Measurements from ENCODE around the gene OR2V2. TPM values are rescaled to one million over a fixed set of nuclear protein-coding genes. Genes with fewer than 3 reads are reported as not detected.

The OR2V2 gene
- polyA plus RNA-seq, 1 donor from 2014 or later, result not detected

DNA sequence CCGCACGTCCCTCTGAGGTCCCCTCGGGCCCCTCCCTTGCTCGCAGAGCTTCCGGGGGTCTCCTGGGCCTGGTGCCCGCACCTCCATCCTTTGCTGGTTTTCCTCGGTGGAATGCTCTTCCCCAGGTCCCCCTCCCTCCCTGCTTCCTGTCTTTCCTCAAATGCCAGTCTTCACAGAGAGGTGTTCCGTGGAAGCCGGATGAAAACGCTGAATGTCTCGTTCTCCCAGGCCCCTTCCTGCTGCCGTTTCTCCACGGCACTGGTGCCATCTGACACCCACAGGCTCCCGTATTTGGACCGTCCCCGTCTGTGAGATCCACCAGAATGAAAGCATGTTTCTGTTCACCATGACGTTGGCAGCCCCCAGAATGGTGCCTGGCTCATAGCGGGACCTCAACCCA is 20.5 kb upstream of the OR2V2 start:
- no peaks in the 10 kb centered on the region for H3F3A ChIP-seq (ENCODE audit: insufficient read depth, low read length, poor library complexity, severe bottlenecking)
- H3K36me3 ChIP-seq (ENCODE audit: insufficient read depth, low read length), result no peaks in the 10 kb centered on the region
- H3K9ac ChIP-seq (ENCODE audit: low read length), result no peak overlapping the region
- H3K27ac ChIP-seq (ENCODE audit: low read length), result no peak overlapping the region
- no peaks in the 10 kb centered on the region for H3K79me2 ChIP-seq (replicated peaks; ENCODE audit: insufficient read depth, low read length)
- no peaks in the 10 kb centered on the region for H3K27me3 ChIP-seq (ENCODE audit: insufficient read depth, low read depth, low read length)
- no peak for TF ChIP-seq EZH2 (IDR thresholded peaks at IDR 0.05; ENCODE audit: borderline replicate concordance, insufficient read depth, low read length, poor library complexity, severe bottlenecking)
- TF ChIP-seq, protein P1, sequence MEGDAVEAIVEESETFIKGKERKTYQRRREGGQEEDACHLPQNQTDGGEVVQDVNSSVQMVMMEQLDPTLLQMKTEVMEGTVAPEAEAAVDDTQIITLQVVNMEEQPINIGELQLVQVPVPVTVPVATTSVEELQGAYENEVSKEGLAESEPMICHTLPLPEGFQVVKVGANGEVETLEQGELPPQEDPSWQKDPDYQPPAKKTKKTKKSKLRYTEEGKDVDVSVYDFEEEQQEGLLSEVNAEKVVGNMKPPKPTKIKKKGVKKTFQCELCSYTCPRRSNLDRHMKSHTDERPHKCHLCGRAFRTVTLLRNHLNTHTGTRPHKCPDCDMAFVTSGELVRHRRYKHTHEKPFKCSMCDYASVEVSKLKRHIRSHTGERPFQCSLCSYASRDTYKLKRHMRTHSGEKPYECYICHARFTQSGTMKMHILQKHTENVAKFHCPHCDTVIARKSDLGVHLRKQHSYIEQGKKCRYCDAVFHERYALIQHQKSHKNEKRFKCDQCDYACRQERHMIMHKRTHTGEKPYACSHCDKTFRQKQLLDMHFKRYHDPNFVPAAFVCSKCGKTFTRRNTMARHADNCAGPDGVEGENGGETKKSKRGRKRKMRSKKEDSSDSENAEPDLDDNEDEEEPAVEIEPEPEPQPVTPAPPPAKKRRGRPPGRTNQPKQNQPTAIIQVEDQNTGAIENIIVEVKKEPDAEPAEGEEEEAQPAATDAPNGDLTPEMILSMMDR (IDR thresholded peaks at IDR 0.05; ENCODE audit: poor library complexity, severe bottlenecking), result no peak
- TF ChIP-seq POLR2AphosphoS5 (IDR thresholded peaks at IDR 0.05), result no peak
- no peak for TF ChIP-seq RAD21 (conservative IDR thresholded peaks at IDR 0.05)
- no peak for TF ChIP-seq EP300 (conservative IDR thresholded peaks at IDR 0.05; ENCODE audit: poor library complexity, severe bottlenecking)
- no peak for TF ChIP-seq MXI1 (conservative IDR thresholded peaks at IDR 0.05; ENCODE audit: poor library complexity, severe bottlenecking)
- TF ChIP-seq TAF1 (IDR thresholded peaks at IDR 0.05; ENCODE audit: low read depth), result no peak
- TF ChIP-seq SMC3 (conservative IDR thresholded peaks at IDR 0.05; ENCODE audit: poor library complexity), result no peak
- H3K9me3 ChIP-seq (ENCODE audit: low read length), result no peaks in the 10 kb centered on the region
- no peaks in the 10 kb centered on the region for H3K9me2 ChIP-seq (ENCODE audit: insufficient read depth, low read length)
- H3K4me2 ChIP-seq (ENCODE audit: low read length), result no peak overlapping the region
- no peak overlapping the region for H2AFZ ChIP-seq (ENCODE audit: low read depth, low read length)
- no peaks in the 10 kb centered on the region for H4K20me1 ChIP-seq (ENCODE audit: insufficient read depth)
- no peak overlapping the region for H3K4me3 ChIP-seq (ENCODE audit: low read length)

DNA sequence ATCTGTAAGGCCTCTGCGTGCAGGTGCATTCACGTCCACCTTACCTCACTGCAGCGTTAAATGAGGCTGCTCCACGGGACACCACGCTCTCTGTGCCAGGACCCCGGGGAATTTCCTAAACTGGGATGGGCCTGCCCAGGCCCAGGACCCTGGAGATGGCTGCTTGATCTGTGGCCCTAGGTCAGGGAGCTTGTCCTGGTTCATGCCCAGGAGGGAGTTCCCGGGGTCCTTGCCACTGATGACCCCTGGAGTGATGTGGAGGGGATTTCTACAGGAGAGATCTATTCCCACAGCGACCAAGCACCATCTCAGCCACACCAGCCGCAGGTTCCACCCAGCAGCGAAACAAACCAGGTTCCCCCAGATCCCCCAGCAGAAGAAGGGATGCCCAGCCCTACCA is 19.9 kb upstream of the OR2V2 start:
- Histone ChIP-seq H3K9me3 (ENCODE audit: low read length) (no peaks in the 10 kb centered on the region), H3K79me2 (replicated peaks; ENCODE audit: insufficient read depth, low read length) (no peaks in the 10 kb centered on the region), H3K4me3 (ENCODE audit: low read length) (no peak overlapping the region), H2AFZ (ENCODE audit: low read depth, low read length) (no peak overlapping the region), H3K9ac (ENCODE audit: low read length) (no peak overlapping the region), H3F3A (ENCODE audit: insufficient read depth, low read length, poor library complexity, severe bottlenecking) (no peaks in the 10 kb centered on the region), H3K36me3 (ENCODE audit: insufficient read depth, low read length) (no peaks in the 10 kb centered on the region), H3K9me2 (ENCODE audit: insufficient read depth, low read length) (no peaks in the 10 kb centered on the region), H3K27me3 (ENCODE audit: insufficient read depth, low read depth, low read length) (no peaks in the 10 kb centered on the region), H3K4me2 (ENCODE audit: low read length) (no peak overlapping the region), H4K20me1 (ENCODE audit: insufficient read depth) (no peaks in the 10 kb centered on the region), H3K27ac (ENCODE audit: low read length) (no peak overlapping the region)
- TF ChIP-seq EP300 (conservative IDR thresholded peaks at IDR 0.05; ENCODE audit: poor library complexity, severe bottlenecking), result no peak
- no peak for TF ChIP-seq SMC3 (conservative IDR thresholded peaks at IDR 0.05; ENCODE audit: poor library complexity)
- no peak for TF ChIP-seq TAF1 (IDR thresholded peaks at IDR 0.05; ENCODE audit: low read depth)
- TF ChIP-seq, protein P1 (IDR thresholded peaks at IDR 0.05; ENCODE audit: poor library complexity, severe bottlenecking), result no peak
- no peak for TF ChIP-seq MXI1 (conservative IDR thresholded peaks at IDR 0.05; ENCODE audit: poor library complexity, severe bottlenecking)
- TF ChIP-seq, protein P2, sequence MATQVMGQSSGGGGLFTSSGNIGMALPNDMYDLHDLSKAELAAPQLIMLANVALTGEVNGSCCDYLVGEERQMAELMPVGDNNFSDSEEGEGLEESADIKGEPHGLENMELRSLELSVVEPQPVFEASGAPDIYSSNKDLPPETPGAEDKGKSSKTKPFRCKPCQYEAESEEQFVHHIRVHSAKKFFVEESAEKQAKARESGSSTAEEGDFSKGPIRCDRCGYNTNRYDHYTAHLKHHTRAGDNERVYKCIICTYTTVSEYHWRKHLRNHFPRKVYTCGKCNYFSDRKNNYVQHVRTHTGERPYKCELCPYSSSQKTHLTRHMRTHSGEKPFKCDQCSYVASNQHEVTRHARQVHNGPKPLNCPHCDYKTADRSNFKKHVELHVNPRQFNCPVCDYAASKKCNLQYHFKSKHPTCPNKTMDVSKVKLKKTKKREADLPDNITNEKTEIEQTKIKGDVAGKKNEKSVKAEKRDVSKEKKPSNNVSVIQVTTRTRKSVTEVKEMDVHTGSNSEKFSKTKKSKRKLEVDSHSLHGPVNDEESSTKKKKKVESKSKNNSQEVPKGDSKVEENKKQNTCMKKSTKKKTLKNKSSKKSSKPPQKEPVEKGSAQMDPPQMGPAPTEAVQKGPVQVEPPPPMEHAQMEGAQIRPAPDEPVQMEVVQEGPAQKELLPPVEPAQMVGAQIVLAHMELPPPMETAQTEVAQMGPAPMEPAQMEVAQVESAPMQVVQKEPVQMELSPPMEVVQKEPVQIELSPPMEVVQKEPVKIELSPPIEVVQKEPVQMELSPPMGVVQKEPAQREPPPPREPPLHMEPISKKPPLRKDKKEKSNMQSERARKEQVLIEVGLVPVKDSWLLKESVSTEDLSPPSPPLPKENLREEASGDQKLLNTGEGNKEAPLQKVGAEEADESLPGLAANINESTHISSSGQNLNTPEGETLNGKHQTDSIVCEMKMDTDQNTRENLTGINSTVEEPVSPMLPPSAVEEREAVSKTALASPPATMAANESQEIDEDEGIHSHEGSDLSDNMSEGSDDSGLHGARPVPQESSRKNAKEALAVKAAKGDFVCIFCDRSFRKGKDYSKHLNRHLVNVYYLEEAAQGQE (IDR thresholded peaks at IDR 0.05; ENCODE audit: borderline replicate concordance), result no peak
- TF ChIP-seq RAD21 (conservative IDR thresholded peaks at IDR 0.05), result no peak
- no peak for TF ChIP-seq POLR2AphosphoS5 (IDR thresholded peaks at IDR 0.05)
- TF ChIP-seq EZH2 (IDR thresholded peaks at IDR 0.05; ENCODE audit: borderline replicate concordance, insufficient read depth, low read length, poor library complexity, severe bottlenecking), result no peak
